GM19043 (cell line): ENCODE results near the gene IDH3G.

ENCODE experiments used
- ATAC-seq: cut with Tn5 transposase; IDR thresholded peaks from one replicate; pipeline ENCODE4 v1.9.1; 2021; ENCODE audit warnings: low read depth; ENCODE audit not compliant: unreplicated experiment

IDH3G gene

GRCh38 chrX:153816831-153817690 lies 22.9 kb upstream of the IDH3G start:
- no peak for ATAC-seq

GRCh38 chrX:153814591-153815315 lies 20.6 kb upstream of the IDH3G start:
- ATAC-seq = no peak

- no peak for ATAC-seq
Observed at GRCh38 chrX:153813161-153813560, 19.0 kb upstream of the IDH3G start.

- no peak for ATAC-seq
Observed at GRCh38 chrX:153812220-153812619, 18.0 kb upstream of the IDH3G start.

GRCh38 chrX:153807976-153808375 lies 13.8 kb upstream of the IDH3G start:
- no peak for ATAC-seq

- no peak for ATAC-seq
Observed at GRCh38 chrX:153806999-153807575, 12.9 kb upstream of the IDH3G start.

GRCh38 chrX:153805436-153805835 lies 11.3 kb upstream of the IDH3G start:
- ATAC-seq = no peak

GRCh38 chrX:153804621-153805020 lies 10.4 kb upstream of the IDH3G start:
- ATAC-seq = no peak

GRCh38 chrX:153804100-153804595 lies 10.0 kb upstream of the IDH3G start:
- ATAC-seq = no peak

- ATAC-seq = no peak
Observed at GRCh38 chrX:153803211-153804099, 9.3 kb upstream of the IDH3G start.

GRCh38 chrX:153802513-153803045 lies 8.4 kb upstream of the IDH3G start:
- ATAC-seq = no peak

- no peak for ATAC-seq
Observed at GRCh38 chrX:153801669-153802068, 7.5 kb upstream of the IDH3G start.

GRCh38 chrX:153800746-153801145 lies 6.6 kb upstream of the IDH3G start:
- no peak for ATAC-seq

- ATAC-seq = no peak
Observed at GRCh38 chrX:153800177-153800722, 6.1 kb upstream of the IDH3G start.

GRCh38 chrX:153799326-153799725 lies 5.2 kb upstream of the IDH3G start:
- no peak for ATAC-seq

GRCh38 chrX:153797415-153798015 lies 3.3 kb upstream of the IDH3G start:
- no peak for ATAC-seq

- ATAC-seq = no peak
Observed at GRCh38 chrX:153794897-153795816, 982 bp upstream of the IDH3G start.

GRCh38 chrX:153793291-153793690 lies 884 bp downstream of the IDH3G start:
- ATAC-seq = no peak
